Epithelial cell of esophagus (primary cell): ENCODE measurements around the gene MED29.

Experiments used
- DNase-seq: peaks from one replicate; pipeline ENCODE4 v3.0.0; 2010; ENCODE audit warnings: low read depth
- H3K4me3 ChIP-seq: 2 replicates; pipeline ENCODE4 v1.5.1; 2011; ENCODE audit warnings: mild to moderate bottlenecking, low read length, control low read depth
- TF ChIP-seq, protein P1 (sequence below): IDR thresholded peaks from 2 replicates; pipeline ENCODE4 v1.5.1; 2011; ENCODE audit warnings: low read depth, mild to moderate bottlenecking, low read length, control low read depth, inconsistent platforms; ENCODE audit not compliant: insufficient read depth; ENCODE audit errors: missing control alignments

MED29 gene

DNA sequence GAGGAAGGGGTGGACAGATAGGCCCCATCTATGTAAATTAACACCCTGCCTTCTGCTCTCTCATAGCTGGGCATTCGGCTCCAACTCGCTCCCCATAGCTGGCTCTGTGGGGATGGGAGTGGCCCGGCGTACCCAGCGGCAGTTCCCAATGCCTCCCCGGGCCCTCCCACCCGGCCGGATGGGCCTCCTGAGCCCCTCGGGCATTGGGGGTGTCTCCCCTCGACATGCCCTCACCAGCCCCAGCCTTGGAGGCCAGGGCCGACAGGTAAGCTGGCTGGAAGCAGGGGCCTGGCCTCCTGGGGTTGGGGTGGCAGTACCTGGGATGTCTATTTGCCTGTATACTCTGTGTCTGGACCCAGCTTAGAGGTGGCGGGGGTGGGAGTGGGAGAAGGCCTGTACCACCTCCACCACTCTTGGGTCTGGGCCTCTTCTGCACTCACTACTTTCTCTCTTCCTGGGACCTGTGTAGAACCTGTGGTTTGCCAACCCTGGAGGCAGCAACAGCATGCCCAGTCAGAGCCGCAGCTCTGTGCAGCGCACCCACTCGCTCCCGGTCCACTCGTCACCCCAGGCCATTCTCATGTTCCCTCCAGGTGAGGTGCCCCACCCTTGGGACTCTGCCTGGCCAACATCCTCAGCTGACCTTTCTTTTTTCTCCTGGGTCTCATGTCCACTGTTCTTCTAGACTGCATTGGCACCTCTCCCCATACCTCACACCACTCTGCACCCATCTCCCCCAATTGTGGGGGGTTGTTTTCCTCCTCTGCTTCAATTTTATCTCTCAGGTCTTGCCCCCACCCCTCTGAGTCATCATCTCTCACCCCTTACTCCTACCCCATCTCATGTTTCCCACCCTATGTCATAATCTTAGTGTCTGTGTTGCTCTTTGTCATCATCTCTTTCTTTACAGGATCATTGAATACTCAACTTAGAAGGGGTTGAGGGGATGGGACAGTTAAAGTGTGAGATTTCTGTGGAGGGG is 10.4 kb upstream of the MED29 start:
- DNase-seq: no peak
- H3K4me3 ChIP-seq: no peak overlapping the region
- TF ChIP-seq, protein P1, sequence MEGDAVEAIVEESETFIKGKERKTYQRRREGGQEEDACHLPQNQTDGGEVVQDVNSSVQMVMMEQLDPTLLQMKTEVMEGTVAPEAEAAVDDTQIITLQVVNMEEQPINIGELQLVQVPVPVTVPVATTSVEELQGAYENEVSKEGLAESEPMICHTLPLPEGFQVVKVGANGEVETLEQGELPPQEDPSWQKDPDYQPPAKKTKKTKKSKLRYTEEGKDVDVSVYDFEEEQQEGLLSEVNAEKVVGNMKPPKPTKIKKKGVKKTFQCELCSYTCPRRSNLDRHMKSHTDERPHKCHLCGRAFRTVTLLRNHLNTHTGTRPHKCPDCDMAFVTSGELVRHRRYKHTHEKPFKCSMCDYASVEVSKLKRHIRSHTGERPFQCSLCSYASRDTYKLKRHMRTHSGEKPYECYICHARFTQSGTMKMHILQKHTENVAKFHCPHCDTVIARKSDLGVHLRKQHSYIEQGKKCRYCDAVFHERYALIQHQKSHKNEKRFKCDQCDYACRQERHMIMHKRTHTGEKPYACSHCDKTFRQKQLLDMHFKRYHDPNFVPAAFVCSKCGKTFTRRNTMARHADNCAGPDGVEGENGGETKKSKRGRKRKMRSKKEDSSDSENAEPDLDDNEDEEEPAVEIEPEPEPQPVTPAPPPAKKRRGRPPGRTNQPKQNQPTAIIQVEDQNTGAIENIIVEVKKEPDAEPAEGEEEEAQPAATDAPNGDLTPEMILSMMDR: no peak

- DNase-seq: peak; percentile 81
- TF ChIP-seq, protein P1: no peak
- no peak overlapping the region for H3K4me3 ChIP-seq
Observed at GRCh38 chr19:39381910-39382611, 9.1 kb upstream of the MED29 start.

DNA sequence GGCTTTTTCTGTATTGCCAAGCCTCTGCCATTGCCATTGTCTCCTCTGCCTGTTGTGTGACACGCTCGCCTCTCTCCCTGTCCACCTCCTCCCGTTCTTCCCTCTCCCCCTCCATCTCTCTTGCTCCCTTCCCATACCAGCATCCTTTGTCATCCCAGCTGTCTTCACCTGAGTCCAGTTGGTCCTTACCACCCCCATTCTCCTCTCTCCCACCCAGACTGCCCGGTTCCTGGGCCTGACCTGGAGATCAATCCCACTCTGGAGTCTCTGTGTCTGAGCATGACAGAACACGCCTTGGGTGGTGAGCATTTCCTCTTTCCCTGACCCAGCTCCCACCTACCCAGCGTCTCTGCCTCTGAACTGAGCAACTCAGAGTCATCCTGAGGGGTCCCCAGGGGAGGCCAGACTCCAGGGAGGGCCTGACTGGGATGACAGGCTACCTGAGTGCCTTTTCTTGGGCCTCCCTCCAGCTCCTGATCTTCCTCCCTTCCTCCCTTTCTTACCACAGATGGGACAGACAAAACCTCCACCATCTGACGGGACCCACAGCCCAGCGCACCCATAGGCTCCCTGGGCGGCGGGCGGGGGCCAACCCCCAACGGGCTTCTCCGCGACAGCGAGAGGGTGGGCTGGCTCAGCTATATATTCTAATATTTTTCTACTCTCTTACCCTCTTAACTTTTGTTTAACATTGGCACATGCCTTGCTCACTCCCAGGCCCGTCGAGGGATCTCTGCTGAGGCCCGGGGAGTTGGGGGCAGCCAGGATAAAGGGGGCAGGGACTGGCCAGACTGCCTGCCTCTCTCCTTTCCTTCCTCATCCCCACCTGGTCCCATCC is 8.0 kb upstream of the MED29 start:
- no peak for DNase-seq
- H3K4me3 ChIP-seq: no peak overlapping the region
- TF ChIP-seq, protein P1: no peak

DNA sequence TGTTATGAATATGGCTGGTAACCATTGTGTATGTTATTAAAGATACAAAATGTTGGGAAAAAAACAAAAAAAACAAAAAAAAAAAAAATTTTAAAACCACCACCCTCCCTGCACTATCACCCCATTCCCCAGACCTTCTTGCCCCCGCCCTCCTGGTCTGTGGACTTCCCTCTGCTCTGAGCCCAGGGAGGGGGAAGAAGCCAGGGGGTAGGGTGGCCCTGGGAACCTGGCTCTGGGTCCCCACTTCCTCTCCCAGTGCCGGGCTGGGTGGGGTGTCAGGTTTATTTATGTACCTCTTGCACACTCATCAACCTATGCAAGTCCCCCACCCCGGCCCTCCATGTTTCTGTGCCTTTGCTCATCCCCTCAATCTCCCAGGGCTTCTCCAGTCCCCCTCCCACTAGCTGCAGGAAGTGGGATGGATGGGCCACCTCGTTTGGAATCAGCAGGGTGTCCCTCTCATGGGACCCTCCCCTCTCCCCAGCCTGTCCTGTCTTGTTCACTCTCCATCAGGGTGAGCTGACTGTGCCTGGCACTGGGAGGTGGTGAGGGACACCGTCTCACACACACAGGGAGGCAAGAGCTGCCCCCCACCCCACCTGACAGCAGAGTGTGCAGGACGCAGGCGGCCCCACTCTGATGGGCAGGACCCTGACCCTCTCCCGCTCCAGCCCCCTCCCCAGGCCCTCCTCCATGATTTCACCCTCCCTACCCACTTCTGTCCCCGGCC is 6.2 kb upstream of the MED29 start:
- TF ChIP-seq, protein P1: no peak
- H3K4me3 ChIP-seq: no peak overlapping the region
- no peak for DNase-seq

DNA sequence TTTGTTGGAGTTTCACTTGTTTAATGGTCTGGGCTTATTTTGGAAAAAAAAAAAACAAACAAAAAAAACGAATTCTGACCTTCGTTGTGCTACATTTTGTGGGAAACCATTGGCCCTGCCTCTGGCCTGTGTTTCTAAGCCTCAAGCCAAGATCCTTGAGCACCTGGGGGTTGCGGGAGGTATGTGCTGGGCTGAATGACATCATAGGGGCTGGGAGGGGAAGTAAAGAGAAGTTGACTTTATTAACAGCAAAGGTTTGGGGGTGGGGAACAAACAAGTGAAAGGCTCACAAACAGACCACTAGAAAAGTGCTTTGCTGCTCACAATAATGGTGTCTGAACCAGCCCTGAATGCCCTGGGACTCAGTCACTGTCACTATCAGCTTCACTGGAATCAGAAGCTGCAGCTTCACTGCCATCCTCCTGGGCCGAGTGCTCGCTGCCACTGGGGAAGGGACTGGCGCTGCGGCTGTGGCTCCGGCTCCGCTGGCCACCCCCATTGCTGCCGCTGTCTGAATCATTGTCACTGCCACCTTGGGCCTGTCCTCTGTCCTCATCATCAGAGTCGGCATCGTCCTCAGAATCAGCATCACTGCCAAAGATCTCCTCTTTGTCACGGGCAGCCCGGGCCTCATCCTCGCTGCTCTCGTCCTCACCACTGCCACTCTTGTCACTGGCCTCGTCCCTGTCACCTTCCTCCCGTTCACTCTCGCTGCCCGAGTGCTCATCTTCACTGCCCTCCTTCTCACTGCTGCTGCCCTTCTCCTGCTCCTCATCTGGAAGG is 5.4 kb upstream of the MED29 start:
- no peak overlapping the region for H3K4me3 ChIP-seq
- DNase-seq: no peak
- TF ChIP-seq, protein P1: no peak
